Natural killer cell (primary cell): ENCODE results near the gene UMAD1. TPM values are rescaled to one million over a fixed set of nuclear protein-coding genes. Genes with fewer than 3 reads are reported as not detected.
A peak's percentile ranks its signal among the peaks of the same experiment; 100 is the strongest.

Source experiments
- ATAC-seq, 3 donors: fragments of 150-1000 bp in 2 of 3; fragments of 200-7000 bp in 1 of 3; cut with Tn5 transposase; 1 replicate in 1 of 3; 2 replicates in 2 of 3; pipeline ENCODE4 v1.10.0; 2021; ENCODE audit warnings: mild to moderate bottlenecking in 2 of 3, moderate library complexity in 2 of 3
- DNase-seq, 2 donors: peaks; one replicate each; pipeline versions ENCODE4 v3.0.0 to v3.0.0-alpha.2; 2013 to 2021; ENCODE audit warnings: mixed read lengths in 1 of 2
- H3K27ac ChIP-seq: one replicate; pipeline ENCODE4 v1.5.1; 2013; ENCODE audit warnings: mild to moderate bottlenecking, low read length
- H3K27me3 ChIP-seq: one replicate; pipeline ENCODE4 v1.6.1; 2013; ENCODE audit warnings: low read length; ENCODE audit not compliant: control insufficient read depth, insufficient read depth
- H3K36me3 ChIP-seq: one replicate; pipeline ENCODE4 v1.6.1; 2013; ENCODE audit warnings: low read length; ENCODE audit not compliant: control insufficient read depth, insufficient read depth
- H3K4me1 ChIP-seq: one replicate; pipeline ENCODE4 v1.6.1; 2013; ENCODE audit warnings: low read length; ENCODE audit not compliant: control insufficient read depth, insufficient read depth
- H3K4me3 ChIP-seq: one replicate; pipeline ENCODE4 v1.5.1; 2013; ENCODE audit warnings: low read length
- H3K9me3 ChIP-seq: one replicate; pipeline ENCODE4 v1.6.1; 2013; ENCODE audit warnings: low read length; ENCODE audit not compliant: control insufficient read depth, insufficient read depth
- H3K27ac Mint-ChIP-seq, 2 donors: one replicate each; pipeline ENCODE4 v1.8.0; 2022; ENCODE audit warnings: mild to moderate bottlenecking in 2 of 2, mixed read lengths in 2 of 2, moderate library complexity in 1 of 2
- H3K27me3 Mint-ChIP-seq, 2 donors: one replicate each; pipeline ENCODE4 v1.8.0; 2022; ENCODE audit warnings: low read depth in 2 of 2, mixed read lengths in 2 of 2
- H3K36me3 Mint-ChIP-seq: one replicate; pipeline ENCODE4 v1.8.0; 2022; ENCODE audit warnings: mixed read lengths
- H3K4me1 Mint-ChIP-seq, 2 donors: one replicate each; pipeline ENCODE4 v1.8.0; 2022; ENCODE audit warnings: mixed read lengths in 2 of 2
- H3K4me3 Mint-ChIP-seq: one replicate; pipeline ENCODE4 v1.8.0; 2022; ENCODE audit warnings: mild to moderate bottlenecking, moderate library complexity, mixed read lengths
- H3K9me3 Mint-ChIP-seq, 2 donors: one replicate each; pipeline ENCODE4 v1.8.0; 2022; ENCODE audit warnings: mixed read lengths in 2 of 2
- CTCF ChIP-seq: fragments of 200-600 bp; IDR thresholded peaks from one replicate; pipeline ENCODE4 v1.8.0; 2022; ENCODE audit warnings: antibody characterized with exemption
- WGBS: methylation state at CpG from one replicate; pipeline ENCODE4 v1.1.7; 2013; ENCODE audit warnings: missing lambda C conversion rate; ENCODE audit not compliant: insufficient coverage; 5-methylcytosine and 5-hydroxymethylcytosine counted together
- intact Hi-C: fragments of 100-400 bp; cut with micrococcal nuclease; formaldehyde crosslinking; loops from one replicate; pipeline ENCODE4 v1.14.2; 2022
- total RNA-seq, 4 donors: library from RNA; stranded (reverse); fragments of 120-200 nt in 1 of 4; gene quantifications; one replicate each; pipeline versions ENCODE4 v1.2.3 to v1.2.4, GENCODE V29; 2013 to 2022

The UMAD1 gene
- total RNA-seq, 3 donors from 2014 or later (not counting 1 experiment from before 2014, with no cell fraction given), result 12.3 to 16.5 (median 14.6) TPM

- peaks cover 27 to 29% of the 10 kb centered on the region in 2 donors for H3K4me1 Mint-ChIP-seq
- ATAC-seq, result no peak
- no peak overlapping the region for H3K27ac ChIP-seq
Observed at GRCh38 chr7:7681936-7682329, 41.4 kb downstream of the UMAD1 start.

GRCh38 chr7:7682861-7683260 is 42.3 kb downstream of the UMAD1 start:
- H3K27me3 Mint-ChIP-seq, result no peaks in the 10 kb centered on the region
- peak overlapping the region; percentile 42 to 50 for H3K27ac Mint-ChIP-seq

More at GRCh38 chr7:7681936-7682329, 41.4 kb downstream of the UMAD1 start:
- Histone ChIP-seq H3K36me3 (no peaks in the 10 kb centered on the region), H3K4me3 (no peak overlapping the region), H3K4me1 (no peaks in the 10 kb centered on the region), H3K9me3 (peaks cover 3% of the 10 kb centered on the region), H3K27me3 (no peaks in the 10 kb centered on the region)
- Mint-ChIP-seq H3K4me3 (no peak overlapping the region), H3K27me3 (no peaks in the 10 kb centered on the region), H3K9me3 (no peaks in the 10 kb centered on the region), H3K36me3 (no peaks in the 10 kb centered on the region), H3K27ac (peak overlapping the region; percentile 59 to 62)
- TF ChIP-seq CTCF, result no peak
- intact Hi-C loops, result loop anchor here (1.0 to 10.0 kb wide), 5 partner anchors 79 to 535 kb away; no protein-coding TSS in a partner anchor
- no peak for DNase-seq

GRCh38 chr7:7686811-7687508 is 46.4 kb downstream of the UMAD1 start:
- peak overlapping the region in 1 of 2 donors; percentile 25 for H3K27ac Mint-ChIP-seq
- no peaks in the 10 kb centered on the region for H3K27me3 ChIP-seq

More at GRCh38 chr7:7682861-7683260, 42.3 kb downstream of the UMAD1 start:
- WGBS, result 92% methylated on average over 4 of the region's 5 CpGs
- Mint-ChIP-seq H3K36me3 (no peaks in the 10 kb centered on the region), H3K9me3 (no peaks in the 10 kb centered on the region), H3K4me1 (peaks cover 30 to 33% of the 10 kb centered on the region in 2 donors), H3K4me3 (no peak overlapping the region)
- no peak for TF ChIP-seq CTCF
- H3K4me3 ChIP-seq, result no peak overlapping the region
- DNase-seq (no peak), ATAC-seq (no peak)
- intact Hi-C loops, result loop anchor here (10.0 kb wide), 1 partner anchor 442 kb away; no protein-coding TSS in a partner anchor
- no peaks in the 10 kb centered on the region for H3K27me3 ChIP-seq
- H3K27ac ChIP-seq, result no peak overlapping the region
- H3K4me1 ChIP-seq, result no peaks in the 10 kb centered on the region
- H3K9me3 ChIP-seq, result peaks cover under 1% of the 10 kb centered on the region
- H3K36me3 ChIP-seq, result no peaks in the 10 kb centered on the region

More at GRCh38 chr7:7686811-7687508, 46.4 kb downstream of the UMAD1 start:
- intact Hi-C loops, result loop anchor here (10.0 kb wide), 1 partner anchor 438 kb away; no protein-coding TSS in a partner anchor
- TF ChIP-seq CTCF, result no peak
- 95% methylated on average over 2 of the region's 2 CpGs for WGBS
- Histone ChIP-seq H3K36me3 (no peaks in the 10 kb centered on the region), H3K4me1 (no peaks in the 10 kb centered on the region), H3K27ac (no peak overlapping the region), H3K9me3 (no peaks in the 10 kb centered on the region), H3K4me3 (no peak overlapping the region)
- no peaks in the 10 kb centered on the region for H3K36me3 Mint-ChIP-seq
- DNase-seq (no peak), ATAC-seq (no peak)
- no peaks in the 10 kb centered on the region for H3K27me3 Mint-ChIP-seq
- H3K9me3 Mint-ChIP-seq, result no peaks in the 10 kb centered on the region
- H3K4me3 Mint-ChIP-seq, result no peak overlapping the region
- peaks cover 20 to 35% of the 10 kb centered on the region in 2 donors for H3K4me1 Mint-ChIP-seq
